ENCODE results near the gene PIN4.
"Not testable (repeated sequence)": the region's sequence is repeated elsewhere in the genome, so short reads cannot be mapped to it uniquely, and the experiment has no call there.

Gene PIN4

DNA sequence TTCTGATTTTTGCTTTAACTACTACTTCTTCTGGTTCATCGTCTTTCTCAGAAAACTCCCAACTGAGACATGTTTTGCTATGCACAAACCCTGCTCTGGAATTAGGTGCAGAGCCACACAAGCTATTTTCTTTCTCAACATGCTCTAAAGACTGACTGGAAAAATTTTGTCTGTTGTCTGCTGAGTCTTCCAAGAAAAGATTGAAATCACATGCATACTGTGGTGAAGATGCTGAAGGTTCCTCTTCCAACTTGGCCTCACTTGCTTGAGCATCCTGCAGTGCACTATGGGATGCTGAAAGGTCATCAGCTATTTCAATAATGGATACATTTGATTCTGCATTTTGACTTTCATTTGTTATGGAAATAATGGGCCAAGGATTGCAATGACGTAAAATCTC is 24.1 kb downstream of the PIN4 start:
- H3K4me3 ChIP-seq (ENCODE audit: low read depth, low read length), result no peak overlapping the region
- TF ChIP-seq POLR2A (IDR thresholded peaks at IDR 0.05; ENCODE audit: extremely low read depth, insufficient read length) (no peak), MYC (IDR thresholded peaks at IDR 0.05; ENCODE audit: low read depth, low read length) (no peak), CTCF (IDR thresholded peaks at IDR 0.05; ENCODE audit: low read depth, low read length) (no peak)
- TF ChIP-seq, protein P1, sequence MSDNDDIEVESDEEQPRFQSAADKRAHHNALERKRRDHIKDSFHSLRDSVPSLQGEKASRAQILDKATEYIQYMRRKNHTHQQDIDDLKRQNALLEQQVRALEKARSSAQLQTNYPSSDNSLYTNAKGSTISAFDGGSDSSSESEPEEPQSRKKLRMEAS (IDR thresholded peaks at IDR 0.05; ENCODE audit: low read depth, low read length), result no peak
- no peak for DNase-seq (ENCODE audit: low read depth)

GRCh38 chrX:72207366-72207765 is 25.8 kb downstream of the PIN4 start:
- TF ChIP-seq CTCF (IDR thresholded peaks at IDR 0.05; ENCODE audit: low read depth, low read length), result no peak
- DNase-seq (ENCODE audit: low read depth), result no peak
- no peak overlapping the region for H3K4me3 ChIP-seq (ENCODE audit: low read depth, low read length)

DNA sequence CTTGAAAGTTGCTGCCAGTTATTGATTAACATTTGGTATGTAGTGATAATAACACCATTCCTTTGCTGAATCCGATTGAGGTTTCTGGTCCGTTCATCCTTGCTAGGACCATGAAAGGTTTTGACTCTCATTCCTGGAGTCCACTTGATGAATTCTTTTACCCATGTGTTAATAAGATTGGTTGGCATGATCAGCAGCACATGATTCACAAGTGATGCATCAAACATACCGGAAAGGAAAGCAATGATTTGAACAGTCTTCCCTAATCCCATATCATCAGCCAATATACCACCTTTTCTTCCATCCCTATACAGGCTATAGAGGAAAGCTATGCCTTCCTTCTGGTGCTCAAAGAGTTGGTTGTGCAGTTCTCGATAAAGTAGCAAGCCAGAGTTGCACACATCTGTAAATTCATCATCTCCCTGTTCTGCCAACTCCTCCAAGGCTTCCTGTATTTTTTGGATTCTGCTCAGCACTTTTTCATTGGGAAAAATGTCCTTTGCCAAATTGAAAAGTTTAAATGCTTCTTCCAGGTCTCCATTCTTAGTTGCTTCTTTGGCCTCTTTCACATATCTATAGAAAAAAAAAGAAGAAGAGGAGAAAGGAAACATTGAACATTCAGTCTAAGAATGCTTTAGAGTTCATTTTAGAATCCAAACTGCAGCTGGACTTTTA is 26.7 kb downstream of the PIN4 start:
- TF ChIP-seq MYC (IDR thresholded peaks at IDR 0.05; ENCODE audit: low read depth, low read length) (no peak), POLR2A (IDR thresholded peaks at IDR 0.05; ENCODE audit: extremely low read depth, insufficient read length) (no peak), CTCF (IDR thresholded peaks at IDR 0.05; ENCODE audit: low read depth, low read length) (no peak)
- TF ChIP-seq, protein P1 (IDR thresholded peaks at IDR 0.05; ENCODE audit: low read depth, low read length), result no peak
- DNase-seq (ENCODE audit: low read depth), result no peak
- no peak overlapping the region for H3K4me3 ChIP-seq (ENCODE audit: low read depth, low read length)

- no peak overlapping the region for H3K4me3 ChIP-seq (ENCODE audit: low read depth, low read length)
These were observed 35.4 kb downstream of the PIN4 start for GRCh38 chrX:72216973-72217372.

GRCh38 chrX:72220375-72220774 is 38.8 kb downstream of the PIN4 start:
- not testable (repeated sequence) for H3K4me3 ChIP-seq (ENCODE audit: low read depth, low read length); DNase-seq (ENCODE audit: low read depth)

More at GRCh38 chrX:72216973-72217372, 35.4 kb downstream of the PIN4 start:
- TF ChIP-seq, protein P1 (IDR thresholded peaks at IDR 0.05; ENCODE audit: low read depth, low read length), result no peak
- TF ChIP-seq MYC (IDR thresholded peaks at IDR 0.05; ENCODE audit: low read depth, low read length) (no peak), POLR2A (IDR thresholded peaks at IDR 0.05; ENCODE audit: extremely low read depth, insufficient read length) (no peak), CTCF (IDR thresholded peaks at IDR 0.05; ENCODE audit: low read depth, low read length) (no peak)
- no peak for DNase-seq (ENCODE audit: low read depth)

- H3K4me3 ChIP-seq (ENCODE audit: low read depth, low read length), result no peak overlapping the region
- TF ChIP-seq, protein P1 (IDR thresholded peaks at IDR 0.05; ENCODE audit: low read depth, low read length), result no peak
- TF ChIP-seq CTCF (IDR thresholded peaks at IDR 0.05; ENCODE audit: low read depth, low read length), result no peak
- TF ChIP-seq POLR2A (IDR thresholded peaks at IDR 0.05; ENCODE audit: extremely low read depth, insufficient read length), result no peak
- no peak for TF ChIP-seq MYC (IDR thresholded peaks at IDR 0.05; ENCODE audit: low read depth, low read length)
- DNase-seq (ENCODE audit: low read depth), result no peak
These were observed 48.7 kb downstream of the PIN4 start for GRCh38 chrX:72230290-72230689.

Measured in NB4 (cell line).